Coronary artery (tissue), 2 donors: ENCODE measurements around the gene ZFPL1.

Source experiments
- DNase-seq: peaks from one replicate; pipeline ENCODE4 v3.0.0-alpha.2; 2017; ENCODE audit warnings: low spot score
- H3K27ac ChIP-seq, 2 donors: fragments of 200-600 bp; sonication (generic); one replicate each; pipeline ENCODE4 v1.5.1; 2016 to 2019
- H3K4me3 ChIP-seq: fragments of 200-600 bp; sonication (generic); 2 replicates; pipeline ENCODE4 v1.5.1; 2016; ENCODE audit warnings: mild to moderate bottlenecking, moderate library complexity
- TF ChIP-seq, protein P1 (sequence below): fragments of 200-600 bp; sonication (generic); IDR thresholded peaks from one replicate; pipeline ENCODE4 v1.5.1; 2019; ENCODE audit warnings: antibody characterized with exemption

The ZFPL1 gene

GRCh38 chr11:65090628-65091027 lies 6.6 kb downstream of the ZFPL1 start:
- H3K27ac ChIP-seq: no peak overlapping the region
- no peak overlapping the region for H3K4me3 ChIP-seq
- no peak for DNase-seq
- TF ChIP-seq, protein P1, sequence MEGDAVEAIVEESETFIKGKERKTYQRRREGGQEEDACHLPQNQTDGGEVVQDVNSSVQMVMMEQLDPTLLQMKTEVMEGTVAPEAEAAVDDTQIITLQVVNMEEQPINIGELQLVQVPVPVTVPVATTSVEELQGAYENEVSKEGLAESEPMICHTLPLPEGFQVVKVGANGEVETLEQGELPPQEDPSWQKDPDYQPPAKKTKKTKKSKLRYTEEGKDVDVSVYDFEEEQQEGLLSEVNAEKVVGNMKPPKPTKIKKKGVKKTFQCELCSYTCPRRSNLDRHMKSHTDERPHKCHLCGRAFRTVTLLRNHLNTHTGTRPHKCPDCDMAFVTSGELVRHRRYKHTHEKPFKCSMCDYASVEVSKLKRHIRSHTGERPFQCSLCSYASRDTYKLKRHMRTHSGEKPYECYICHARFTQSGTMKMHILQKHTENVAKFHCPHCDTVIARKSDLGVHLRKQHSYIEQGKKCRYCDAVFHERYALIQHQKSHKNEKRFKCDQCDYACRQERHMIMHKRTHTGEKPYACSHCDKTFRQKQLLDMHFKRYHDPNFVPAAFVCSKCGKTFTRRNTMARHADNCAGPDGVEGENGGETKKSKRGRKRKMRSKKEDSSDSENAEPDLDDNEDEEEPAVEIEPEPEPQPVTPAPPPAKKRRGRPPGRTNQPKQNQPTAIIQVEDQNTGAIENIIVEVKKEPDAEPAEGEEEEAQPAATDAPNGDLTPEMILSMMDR: no peak

GRCh38 chr11:65095427-65095826 lies 11.4 kb downstream of the ZFPL1 start:
- Histone ChIP-seq H3K27ac (peak overlapping the region in 1 of 2 donors; percentile 96), H3K4me3 (peak overlapping the region; percentile 95)
- TF ChIP-seq, protein P1: no peak
- DNase-seq: no peak

DNA sequence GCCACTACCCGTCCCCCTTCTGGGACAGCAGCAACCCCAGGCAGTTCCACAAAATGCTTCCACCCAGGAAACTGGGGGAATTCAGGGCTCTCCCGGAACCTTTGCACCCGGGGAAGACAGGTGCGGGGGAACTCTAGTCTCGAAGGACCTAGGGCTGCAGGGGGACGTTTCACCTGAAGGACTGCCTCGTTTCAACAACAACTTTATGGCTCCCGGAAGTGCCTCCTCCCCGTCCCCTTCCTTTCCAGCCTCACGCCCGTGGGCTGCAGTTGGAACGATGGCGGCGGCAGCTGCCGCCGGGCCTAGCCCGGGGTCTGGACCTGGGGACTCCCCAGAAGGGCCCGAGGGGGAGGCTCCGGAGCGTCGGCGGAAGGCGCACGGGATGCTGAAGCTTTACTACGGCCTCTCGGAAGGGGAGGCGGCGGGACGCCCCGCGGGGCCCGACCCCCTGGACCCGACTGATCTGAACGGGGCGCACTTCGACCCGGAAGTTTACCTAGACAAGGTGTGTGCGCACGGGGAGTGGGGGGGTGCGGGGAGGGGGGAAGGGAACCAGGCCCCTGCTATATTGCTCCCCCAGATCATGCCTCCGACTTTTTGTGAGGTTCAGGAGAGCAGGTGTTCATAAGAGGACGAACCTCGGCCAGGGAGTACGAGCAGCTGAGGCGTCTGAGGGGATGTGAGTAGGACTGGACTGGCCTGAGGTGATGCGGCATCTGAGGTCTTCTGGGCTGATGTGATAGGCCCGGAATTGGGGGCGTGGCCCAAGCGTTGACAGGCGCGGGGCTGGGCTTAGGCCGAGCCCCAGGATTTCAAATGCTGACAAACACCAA lies 12.2 kb downstream of the ZFPL1 start, which contains the start of gene VPS51:
Gene VPS51 (plus strand): TSS at position 241 of the 833 bp plus-strand sequence. CDS start 37 bp downstream, at position 278.
- Histone ChIP-seq H3K4me3 (peak within 1 kb of the TSS; percentile 95), H3K27ac (peak within 1 kb of the TSS; percentile 73 to 96)
- peak; percentile 91 for DNase-seq
- TF ChIP-seq, protein P1: no peak

DNA sequence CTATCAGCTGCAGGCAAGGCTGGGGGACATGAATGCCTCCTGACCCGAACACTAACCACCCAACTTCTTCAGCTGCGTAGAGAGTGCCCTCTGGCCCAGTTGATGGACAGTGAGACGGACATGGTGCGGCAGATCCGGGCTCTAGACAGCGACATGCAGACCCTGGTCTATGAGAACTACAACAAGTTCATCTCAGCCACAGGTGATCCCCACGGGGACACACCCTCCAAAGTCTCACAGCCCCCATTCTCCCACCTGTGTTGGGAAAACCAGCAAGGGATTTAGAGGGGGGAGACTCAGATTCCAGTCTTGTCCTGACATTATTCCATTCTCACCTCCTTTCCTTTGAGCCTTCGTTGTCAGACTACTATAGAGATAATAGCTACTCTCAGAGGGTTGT lies 12.9 kb downstream of the ZFPL1 start:
- Histone ChIP-seq H3K27ac (peak overlapping the region; percentile 73 to 96), H3K4me3 (peak overlapping the region; percentile 95)
- TF ChIP-seq, protein P1: no peak
- DNase-seq: no peak

GRCh38 chr11:65100674-65101350 lies 16.8 kb downstream of the ZFPL1 start:
- H3K4me3 ChIP-seq: no peak overlapping the region
- H3K27ac ChIP-seq: no peak overlapping the region
- TF ChIP-seq, protein P1: no peak
- DNase-seq: no peak

DNA sequence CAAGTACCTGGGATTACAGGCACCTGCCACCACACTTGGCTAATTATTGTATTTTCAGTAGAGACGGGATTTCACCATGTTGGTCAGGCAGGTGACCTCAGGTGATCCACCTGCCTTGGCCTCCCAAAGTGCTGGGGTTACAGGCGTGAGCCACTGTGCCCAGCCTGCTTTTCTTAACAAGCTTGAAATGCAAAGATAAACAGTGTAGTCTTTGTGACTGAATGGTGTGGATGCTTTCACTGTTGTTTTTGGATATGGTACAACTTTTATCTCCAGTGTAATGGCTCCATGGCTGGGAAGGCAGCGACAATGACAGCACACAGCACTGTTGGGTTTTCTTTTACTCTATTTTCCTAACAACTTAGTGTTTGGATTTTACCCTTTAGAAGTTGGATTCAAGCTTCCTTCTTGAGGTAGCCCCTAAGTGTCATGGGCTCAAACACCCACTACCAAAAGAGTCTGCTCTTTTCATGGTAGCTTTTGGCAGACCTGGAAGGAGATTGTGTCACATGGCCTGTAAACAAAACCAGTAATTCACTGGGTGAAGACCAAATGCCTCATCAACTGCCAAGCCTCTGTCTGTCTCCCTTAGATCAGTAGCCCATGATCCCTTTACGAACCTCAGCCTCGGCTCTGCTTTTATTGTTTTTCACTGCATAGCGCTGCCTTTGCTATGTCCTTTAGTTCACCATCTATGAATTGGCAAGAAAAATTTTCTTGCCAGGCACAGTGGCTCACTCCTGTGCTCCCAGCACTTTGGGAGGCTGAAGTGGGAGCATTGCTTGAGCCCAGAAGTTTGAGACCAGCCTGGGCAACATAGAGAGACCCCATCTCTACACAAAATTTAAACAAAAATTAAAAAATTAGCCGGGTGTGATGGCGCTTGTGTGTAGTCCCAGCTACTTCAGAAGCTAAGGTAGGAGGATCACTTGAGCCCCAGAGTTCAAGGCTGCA lies 18.4 kb downstream of the ZFPL1 start:
- Histone ChIP-seq H3K4me3 (no peak overlapping the region), H3K27ac (peak overlapping the region in 1 of 2 donors; percentile 58)
- no peak for DNase-seq
- TF ChIP-seq, protein P1: no peak
